ENCODE measurements around the gene RAP2B. TPM values are rescaled to one million over a fixed set of nuclear protein-coding genes. Genes with fewer than 3 reads are reported as not detected.

Gene RAP2B
- total RNA-seq, 1 experiment from 2014 or later: 18.2 TPM

GRCh38 chr3:153160451-153161137 lies 1.4 kb upstream of the RAP2B start:
- H3K79me2 ChIP-seq (ENCODE audit: insufficient read depth, low read length): peaks cover 14% of the 10 kb centered on the region; the same call in 1 of the 2 replicates
- H3K4me1 ChIP-seq (ENCODE audit: insufficient read depth, low read length): no peaks in the 10 kb centered on the region
- H3T11ph ChIP-seq (ENCODE audit: low read length): no peak overlapping the region
- H3K4me1 Mint-ChIP-seq: peaks cover 30% of the 10 kb centered on the region in 2 experiments
- no peak overlapping the region for H4K8ac ChIP-seq (replicated peaks; ENCODE audit: insufficient read length, low read depth, low read length)
- H3K36me3 Mint-ChIP-seq (ENCODE audit: insufficient read depth in 1 of 3, low read depth in 3 of 3): peaks cover 0 to 5% (median 3%) of the 10 kb centered on the region in 3 experiments; a peak in 3 of 7 replicates
- no peak overlapping the region for H3K27ac ChIP-seq (ENCODE audit: insufficient read length, low read depth, low read length)
- H3K9me3 ChIP-seq (ENCODE audit: control insufficient read depth, low read depth, low read length): no peaks in the 10 kb centered on the region
- H3K9me3 Mint-ChIP-seq: no peaks in the 10 kb centered on the region
- no peak overlapping the region for H2AK5ac ChIP-seq (ENCODE audit: insufficient read length, low read length)
- H3K4ac ChIP-seq (ENCODE audit: low read depth, low read length): no peak overlapping the region
- peaks cover 2% of the 10 kb centered on the region; the same call in 1 of the 2 replicates for H3K27me3 Mint-ChIP-seq (ENCODE audit: low read depth)
- DNase-seq: peak; percentile 83
- H3K79me1 ChIP-seq (ENCODE audit: insufficient read depth, low read depth, low read length, poor library complexity, severe bottlenecking): no peaks in the 10 kb centered on the region
- H3K27me3 ChIP-seq (ENCODE audit: insufficient read depth, low read length): no peaks in the 10 kb centered on the region
- H3K4me2 ChIP-seq (ENCODE audit: insufficient read depth, insufficient read length, low read length): peak overlapping the region; percentile 87
- H4K5ac ChIP-seq (ENCODE audit: insufficient read length, low read depth, low read length): no peak overlapping the region
- peak overlapping the region; percentile 94 to 99 for H3K4me3 Mint-ChIP-seq
- H3K23me2 ChIP-seq (ENCODE audit: insufficient read length, low read depth, low read length, poor library complexity, severe bottlenecking): peaks cover 14% of the 10 kb centered on the region
- no peak overlapping the region for H2BK15ac ChIP-seq (ENCODE audit: low read depth, low read length)
- no peak overlapping the region for H3K56ac ChIP-seq (ENCODE audit: insufficient read length, low read depth, low read length)
- no peak overlapping the region for H4K91ac ChIP-seq (ENCODE audit: insufficient read length, low read depth, low read length)
- no peak overlapping the region for H2BK120ac ChIP-seq (ENCODE audit: low read depth, low read length, poor library complexity, severe bottlenecking)
- H2BK20ac ChIP-seq (ENCODE audit: low read depth, low read length, poor library complexity, severe bottlenecking): no peak overlapping the region
- H4K20me1 ChIP-seq (ENCODE audit: control insufficient read depth, insufficient read depth, insufficient read length): no peaks in the 10 kb centered on the region
- no CpG with 5 or more reads among the region's 43 CpGs for WGBS (ENCODE audit: extremely low coverage, insufficient read length, low lambda C conversion rate)
- peak overlapping the region; percentile 62 to 95 (median 94); a peak in 6 of 7 replicates for H3K27ac Mint-ChIP-seq
- no peak overlapping the region for H2BK5ac ChIP-seq (ENCODE audit: insufficient read length, low read length)
- H3K23ac ChIP-seq (ENCODE audit: insufficient read length, low read depth, low read length): no peak overlapping the region
- no peak overlapping the region for H3K14ac ChIP-seq (ENCODE audit: insufficient read depth, low read length)
- peak overlapping the region; percentile 33 for H3K9ac ChIP-seq (ENCODE audit: extremely low read depth, insufficient read length, low read length)
- no peak for TF ChIP-seq CTCF (conservative IDR thresholded peaks at IDR 0.05)
- H2AFZ ChIP-seq (ENCODE audit: low read length): peak overlapping the region; percentile 25
- H2BK12ac ChIP-seq (ENCODE audit: insufficient read length, low read depth, low read length): no peak overlapping the region
- no peak overlapping the region for H3K18ac ChIP-seq (ENCODE audit: insufficient read length, low read depth, low read length)

All from H9 (cell line).